Measurements from ENCODE around the gene RFPL3.
"Not testable (repeated sequence)": the region's sequence is repeated elsewhere in the genome, so short reads cannot be mapped to it uniquely, and the experiment has no call there.

RFPL3 gene

GRCh38 chr22:32331236-32331917 is 26.3 kb upstream of the RFPL3 start:
- no peak for DNase-seq (ENCODE audit: low spot score)

GRCh38 chr22:32331918-32332725 is 25.5 kb upstream of the RFPL3 start:
- no peak for DNase-seq (ENCODE audit: low spot score)

GRCh38 chr22:32333141-32333768 is 24.4 kb upstream of the RFPL3 start:
- DNase-seq (ENCODE audit: low spot score): no peak

GRCh38 chr22:32333769-32334659 is 23.7 kb upstream of the RFPL3 start:
- no peak for DNase-seq (ENCODE audit: low spot score)

- DNase-seq (ENCODE audit: low spot score): no peak
Measured at GRCh38 chr22:32334660-32335365, 22.9 kb upstream of the RFPL3 start.

- no peak for DNase-seq (ENCODE audit: low spot score)
Measured at GRCh38 chr22:32335471-32335870, 22.2 kb upstream of the RFPL3 start.

GRCh38 chr22:32336121-32336603 is 21.5 kb upstream of the RFPL3 start:
- no peak for DNase-seq (ENCODE audit: low spot score)

GRCh38 chr22:32336771-32337424 is 20.8 kb upstream of the RFPL3 start:
- DNase-seq (ENCODE audit: low spot score): no peak

- not testable (repeated sequence) for DNase-seq (ENCODE audit: low spot score)
Measured at GRCh38 chr22:32337425-32337824, 20.2 kb upstream of the RFPL3 start.

GRCh38 chr22:32338757-32339156 is 18.9 kb upstream of the RFPL3 start:
- no peak for DNase-seq (ENCODE audit: low spot score)

- no peak for DNase-seq (ENCODE audit: low spot score)
Measured at GRCh38 chr22:32339190-32340012, 18.3 kb upstream of the RFPL3 start.

GRCh38 chr22:32340411-32340810 is 17.3 kb upstream of the RFPL3 start:
- DNase-seq (ENCODE audit: low spot score): no peak

GRCh38 chr22:32341122-32341740 is 16.4 kb upstream of the RFPL3 start:
- DNase-seq (ENCODE audit: low spot score): no peak

GRCh38 chr22:32342977-32343376 is 14.7 kb upstream of the RFPL3 start:
- no peak for DNase-seq (ENCODE audit: low spot score)

GRCh38 chr22:32343941-32344340 is 13.7 kb upstream of the RFPL3 start:
- DNase-seq (ENCODE audit: low spot score): no peak

- no peak for DNase-seq (ENCODE audit: low spot score)
Measured at GRCh38 chr22:32348031-32348611, 9.5 kb upstream of the RFPL3 start.

GRCh38 chr22:32351875-32352274 is 5.8 kb upstream of the RFPL3 start:
- DNase-seq (ENCODE audit: low spot score): not testable (repeated sequence)

GRCh38 chr22:32352681-32353080 is 5.0 kb upstream of the RFPL3 start:
- DNase-seq (ENCODE audit: low spot score): no peak

GRCh38 chr22:32353292-32353691 is 4.4 kb upstream of the RFPL3 start:
- DNase-seq (ENCODE audit: low spot score): no peak
